HG03039 (cell line): ENCODE results near the gene IL6ST.
"Not testable (repeated sequence)": the region's sequence is repeated elsewhere in the genome, so short reads cannot be mapped to it uniquely, and the experiment has no call there.

Experiments
- ATAC-seq: cut with Tn5 transposase; IDR thresholded peaks from one replicate; pipeline ENCODE4 v1.9.1; 2021; ENCODE audit warnings: mild to moderate bottlenecking, moderate library complexity; ENCODE audit not compliant: unreplicated experiment

Gene IL6ST

DNA sequence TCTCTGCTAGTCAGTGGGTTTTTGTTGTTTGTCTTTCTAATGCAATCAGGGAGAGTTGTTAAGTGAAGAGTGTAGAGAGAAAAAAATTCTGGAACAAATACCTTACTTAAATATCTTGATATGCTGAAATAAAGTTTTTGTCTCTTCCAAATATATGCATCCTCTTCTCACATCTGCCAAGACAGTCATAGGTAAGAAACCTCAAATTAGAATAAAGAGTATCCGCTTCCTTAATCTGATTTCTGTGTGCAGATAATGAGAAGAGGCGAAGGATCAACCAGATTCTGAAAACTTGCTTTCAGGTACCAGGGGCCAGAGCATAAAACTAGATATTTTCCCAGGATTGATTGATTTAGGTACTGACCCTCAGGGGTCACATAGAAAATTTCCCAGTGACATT, 11.3 kb upstream of the IL6ST start:
- no peak for ATAC-seq

DNA sequence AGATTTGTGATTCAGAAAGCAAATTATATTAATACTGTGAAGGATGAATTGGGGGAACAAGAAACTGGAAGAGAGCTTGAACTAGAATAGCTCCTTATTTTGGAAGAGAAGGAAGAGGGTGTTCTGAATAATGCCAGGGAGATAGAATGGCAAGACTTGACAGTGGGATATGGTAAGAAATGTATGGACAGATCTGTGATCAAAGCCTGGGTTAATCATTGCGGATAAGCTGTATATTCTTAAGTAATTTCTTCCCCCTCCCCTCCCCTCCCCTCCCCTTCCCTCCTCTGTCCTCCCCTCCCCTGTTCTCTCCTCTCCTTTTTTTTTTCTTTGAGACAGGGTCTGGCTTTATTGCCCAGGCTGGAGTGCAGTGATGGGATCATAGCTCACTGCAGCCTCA, 10.1 kb upstream of the IL6ST start:
- ATAC-seq = no peak

DNA sequence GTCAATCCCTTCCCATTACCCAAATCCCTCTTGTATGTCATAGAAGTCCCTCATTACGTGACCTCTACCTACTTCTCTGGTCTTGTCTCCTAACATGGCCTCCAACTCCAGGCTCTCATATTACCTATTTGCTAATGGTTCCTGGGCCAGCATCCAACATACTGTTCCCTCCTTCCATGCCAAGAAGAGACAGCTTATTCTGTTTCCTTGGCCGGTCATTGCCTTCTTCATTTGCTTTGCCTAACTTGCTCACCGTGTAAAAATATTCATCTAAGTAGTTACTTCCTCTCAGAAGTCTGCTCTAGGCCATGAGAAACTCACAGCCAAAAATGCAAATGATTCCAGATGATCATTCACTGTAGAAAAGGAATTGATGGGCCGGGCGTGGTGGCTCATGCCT, 8.9 kb upstream of the IL6ST start:
- ATAC-seq = no peak

DNA sequence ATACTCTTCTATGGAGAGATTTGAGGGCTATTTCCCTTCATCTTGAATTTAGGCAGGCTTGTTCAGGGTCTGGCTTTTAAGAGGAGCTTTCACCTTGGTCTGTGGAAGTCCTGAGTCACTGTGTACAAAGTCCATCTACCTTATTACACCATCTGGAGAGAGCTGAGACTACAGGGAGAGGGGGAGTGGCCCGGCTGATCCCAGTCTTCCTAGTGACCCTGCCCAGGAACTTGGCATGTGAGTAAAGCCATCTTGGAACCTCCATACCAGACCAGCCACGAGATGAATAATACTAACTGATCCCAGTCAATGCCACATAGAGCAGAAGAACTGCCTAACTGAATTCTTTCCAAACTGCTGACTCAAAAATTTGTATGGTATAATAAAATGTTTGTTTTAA, 8.4 kb upstream of the IL6ST start:
- ATAC-seq = no peak

DNA sequence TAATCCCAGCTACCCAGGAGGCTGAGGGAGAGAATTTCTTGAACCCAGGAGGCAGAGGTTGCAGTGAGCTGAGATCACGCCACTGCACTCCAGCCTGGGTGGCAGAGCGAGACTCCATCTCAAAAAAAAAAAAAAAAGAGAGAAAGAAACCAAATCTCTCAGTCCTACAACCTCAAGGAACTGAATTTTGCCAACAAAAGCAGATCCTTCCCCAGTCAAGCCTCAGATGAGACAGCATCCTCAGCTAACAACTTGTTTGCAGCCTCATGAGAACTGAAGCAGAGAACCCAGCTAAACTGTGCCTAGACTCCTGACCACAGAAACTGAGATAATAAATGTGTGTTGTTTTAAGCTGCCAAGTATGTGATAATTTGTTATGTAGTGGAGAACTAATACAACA, 7.5 kb upstream of the IL6ST start:
- ATAC-seq = no peak

GRCh38 chr5:56000221-56000620, 5.5 kb upstream of the IL6ST start:
- not testable (repeated sequence) for ATAC-seq

GRCh38 chr5:55998966-55999365, 4.2 kb upstream of the IL6ST start:
- no peak for ATAC-seq

- ATAC-seq = no peak
These were observed 3.1 kb upstream of the IL6ST start for GRCh38 chr5:55997742-55998351.

GRCh38 chr5:55994998-55995914, 493 bp upstream of the IL6ST start:
- ATAC-seq = peak; percentile 97

DNA sequence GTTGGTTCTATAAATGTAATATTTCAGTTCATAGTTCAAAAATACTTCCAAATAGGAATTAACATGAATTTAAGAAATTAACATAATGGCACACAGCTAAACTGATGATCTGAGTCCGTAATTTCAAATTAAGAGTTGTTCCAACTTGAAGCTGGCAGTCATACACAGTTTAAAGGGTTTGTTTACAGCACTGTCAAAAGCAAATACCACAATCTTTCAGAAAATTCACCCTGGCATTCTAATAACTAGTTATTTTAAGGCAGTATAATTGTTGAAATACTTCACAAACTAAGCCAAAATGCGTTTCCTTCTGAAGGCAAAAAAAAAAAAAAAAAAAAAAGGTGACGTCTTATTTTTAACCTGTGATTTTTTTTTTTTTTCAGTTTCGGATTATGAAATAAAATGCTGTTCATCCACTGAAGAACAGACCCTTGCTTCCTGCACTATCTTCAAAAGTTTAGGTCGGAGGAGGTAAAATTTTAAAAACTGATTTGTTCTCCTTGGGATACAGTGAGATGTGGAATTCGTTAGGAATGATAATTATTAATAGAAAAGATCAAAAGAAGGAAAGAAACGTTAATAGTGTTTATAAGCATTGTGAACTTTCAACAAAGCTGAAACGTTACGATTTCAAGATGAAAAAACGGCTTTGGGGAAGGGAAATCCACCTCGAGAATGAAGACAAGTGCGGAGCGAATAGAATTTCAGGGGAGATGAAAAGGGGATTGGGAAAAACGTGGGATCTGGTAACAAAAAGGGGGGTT, 850 bp downstream of the IL6ST start:
- no peak for ATAC-seq

GRCh38 chr5:55993013-55993412, 1.8 kb downstream of the IL6ST start:
- ATAC-seq = no peak

DNA sequence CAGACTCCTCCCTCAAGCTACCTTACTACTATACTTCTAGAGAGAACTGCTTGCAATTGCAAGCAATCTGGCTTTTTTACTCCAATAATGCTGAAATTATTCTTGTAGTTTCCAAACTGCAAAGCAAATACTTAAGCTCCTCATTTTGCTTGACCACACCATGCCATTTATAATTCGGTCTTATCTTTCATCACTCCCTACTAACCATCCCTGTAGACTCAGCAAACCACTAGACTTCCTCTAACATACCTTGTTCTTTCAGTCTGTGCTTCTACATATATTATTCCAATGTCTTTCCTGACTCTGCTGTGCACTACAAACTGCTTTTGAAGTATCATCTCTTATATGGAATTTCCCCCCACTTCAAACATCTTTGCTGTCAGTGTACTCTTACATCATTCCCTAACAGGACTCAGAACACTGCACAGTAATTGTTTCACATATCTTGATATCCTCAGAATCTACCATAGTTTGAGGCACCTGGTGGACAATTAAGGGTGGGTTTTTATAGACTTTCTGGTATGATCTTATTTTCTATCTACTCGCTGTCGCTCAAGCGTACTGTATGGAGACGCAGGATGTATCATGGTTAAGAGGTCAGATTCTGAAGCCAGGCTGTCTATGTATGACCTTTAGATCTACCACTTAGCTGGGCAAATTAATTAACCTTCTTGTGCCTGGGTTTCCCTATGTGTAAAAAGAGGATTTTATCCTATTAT, 2.8 kb downstream of the IL6ST start:
- no peak for ATAC-seq

DNA sequence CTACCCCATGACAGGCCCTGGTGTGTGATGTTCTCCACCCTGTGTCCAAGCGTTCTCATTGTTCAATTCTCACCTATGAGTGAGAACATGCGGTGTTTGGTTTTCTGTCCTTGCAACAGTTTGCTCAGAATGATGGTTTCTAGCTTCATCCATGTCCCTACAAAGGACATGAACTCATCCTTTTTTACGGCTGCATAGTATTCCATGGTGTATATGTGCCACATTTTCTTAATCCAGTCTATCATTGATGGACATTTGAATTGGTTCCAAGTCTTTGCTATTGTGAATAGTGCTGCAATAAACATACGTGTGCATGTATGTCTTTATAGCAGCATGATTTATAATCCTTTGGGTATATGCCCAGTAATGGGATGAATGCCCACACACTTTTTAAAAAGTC, 3.9 kb downstream of the IL6ST start:
- not testable (repeated sequence) for ATAC-seq

GRCh38 chr5:55989860-55990259, 4.9 kb downstream of the IL6ST start:
- no peak for ATAC-seq

DNA sequence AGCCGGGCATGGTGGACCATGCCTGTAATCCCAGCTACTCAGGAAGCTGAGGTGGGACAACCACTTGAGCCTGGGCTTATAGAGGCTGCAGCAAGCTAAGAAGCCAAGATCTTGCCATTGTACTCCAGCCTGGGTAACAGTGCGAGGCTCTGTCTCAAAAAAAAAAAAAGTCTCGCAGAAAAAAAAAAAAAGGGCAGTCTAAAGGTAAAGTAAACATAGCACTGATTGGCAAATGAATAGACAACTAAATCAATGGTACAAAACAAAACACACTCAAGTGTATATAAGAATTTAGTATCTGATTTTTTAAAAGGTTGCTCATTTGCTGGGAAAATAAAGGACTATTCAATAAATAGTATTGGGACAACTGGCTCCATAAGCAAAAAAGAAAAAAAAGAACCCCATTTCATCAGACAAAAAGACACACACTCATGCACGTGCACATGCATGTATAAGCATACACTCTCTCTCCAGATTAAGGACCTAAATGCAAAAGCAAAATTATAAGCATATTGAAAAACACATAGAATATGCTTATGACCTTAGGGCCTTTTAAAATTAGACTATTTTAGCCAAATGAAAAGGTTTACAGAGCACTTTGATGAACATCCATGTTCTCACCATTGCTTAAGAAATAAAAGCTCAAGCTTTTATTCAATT, 5.7 kb downstream of the IL6ST start:
- no peak for ATAC-seq

DNA sequence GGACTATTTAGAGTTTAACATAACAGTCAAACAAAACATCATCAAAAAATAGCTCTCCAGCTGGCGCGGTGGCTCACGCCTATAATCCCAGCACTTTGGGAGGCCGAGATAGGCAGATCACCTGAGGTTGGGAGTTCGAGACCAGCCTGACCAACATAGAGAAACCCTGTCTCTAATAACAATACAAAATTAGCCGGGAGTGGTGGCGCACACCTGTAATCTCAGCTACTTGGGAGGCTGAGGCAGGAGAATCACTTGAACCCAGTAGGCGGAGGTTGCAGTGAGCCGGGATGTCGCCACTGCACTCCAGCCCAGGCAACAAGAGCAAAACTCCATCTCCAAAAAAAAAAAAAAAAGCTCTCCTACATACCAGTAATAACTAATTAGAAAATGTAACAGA, 6.3 kb downstream of the IL6ST start:
- ATAC-seq = not testable (repeated sequence)

DNA sequence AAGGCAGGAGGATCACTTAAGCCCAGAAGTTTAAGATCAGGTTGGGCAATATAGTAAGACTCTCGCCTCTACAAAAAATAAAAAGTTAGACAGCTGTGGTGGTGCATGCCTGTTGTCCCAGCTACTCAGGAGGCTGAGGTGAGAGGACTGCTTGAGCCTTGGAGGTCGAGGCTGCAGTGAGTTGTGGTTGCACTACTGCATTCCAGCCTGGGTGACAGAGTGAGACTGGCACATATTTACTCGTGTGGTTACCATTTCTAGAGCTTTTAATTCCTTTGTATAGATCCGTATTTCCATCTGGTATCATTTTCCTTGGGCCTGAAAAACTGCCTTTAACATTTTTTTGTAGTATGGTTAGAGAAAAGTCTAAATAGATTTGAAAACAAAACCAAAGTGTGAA, 7.8 kb downstream of the IL6ST start:
- ATAC-seq = no peak

GRCh38 chr5:55985181-55985580, 9.6 kb downstream of the IL6ST start:
- no peak for ATAC-seq

DNA sequence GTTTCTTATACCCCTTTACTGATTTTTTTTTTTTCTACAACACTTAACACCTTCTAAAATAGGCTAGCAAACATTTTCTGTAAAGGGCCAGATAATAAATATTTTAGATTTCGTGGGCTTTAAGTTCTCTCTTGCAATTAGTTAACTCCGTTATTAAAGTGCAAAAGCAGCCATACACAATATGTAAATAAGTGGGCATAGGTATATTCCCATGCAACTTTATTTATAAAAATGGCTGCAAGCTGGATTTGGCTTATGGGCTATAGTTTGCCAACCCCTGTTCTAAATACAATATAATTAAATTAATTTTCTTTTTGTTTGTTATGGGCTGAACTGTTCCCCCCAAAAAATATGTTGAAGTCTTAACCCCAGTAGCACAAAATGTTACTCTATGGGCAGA, 10.8 kb downstream of the IL6ST start:
- no peak for ATAC-seq

DNA sequence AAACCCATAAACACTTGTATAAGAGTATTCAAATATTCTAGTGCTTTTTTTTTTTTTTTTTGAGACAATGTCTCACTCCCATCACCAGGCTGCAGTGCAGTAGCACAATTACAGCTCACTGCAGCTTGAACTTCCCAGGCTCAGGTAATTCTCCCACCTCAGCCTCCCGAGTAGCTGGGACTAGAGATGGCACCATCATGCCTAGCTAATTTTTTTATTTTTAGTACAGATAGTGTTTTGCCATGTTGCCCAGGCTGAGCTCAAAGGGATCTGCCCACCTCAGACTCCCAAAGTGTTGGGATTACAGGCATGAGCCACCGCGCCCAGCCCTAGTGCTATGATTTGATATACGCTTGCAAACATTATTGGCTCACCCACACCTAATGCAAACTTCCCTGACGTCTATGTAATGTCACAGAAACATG, 11.8 kb downstream of the IL6ST start:
- ATAC-seq = no peak

DNA sequence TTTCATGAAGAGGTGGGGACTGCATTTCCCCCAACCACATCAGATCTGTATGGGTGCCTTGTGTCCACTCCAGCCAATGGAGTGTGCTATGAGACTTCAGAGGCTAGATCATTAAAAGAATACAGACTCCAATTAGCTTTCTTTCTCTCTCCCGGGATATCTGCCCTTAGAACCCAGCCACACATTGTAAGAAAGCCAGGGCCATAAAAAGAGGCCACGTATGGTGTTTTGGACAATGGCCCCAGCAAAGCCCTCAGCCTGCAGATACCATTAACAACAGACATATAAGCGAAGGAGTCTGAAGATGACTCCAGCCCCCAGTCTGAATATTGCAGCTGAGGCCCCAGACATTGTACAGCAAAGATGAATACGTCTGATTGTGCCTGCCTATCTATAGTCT, 21.5 kb downstream of the IL6ST start:
- ATAC-seq = no peak
